ENCODE data around the gene TACO1. TPM values are rescaled to one million over a fixed set of nuclear protein-coding genes. Genes with fewer than 3 reads are reported as not detected.

TACO1 gene
- total RNA-seq (26.1 and 31.7 TPM in 2 replicates), polyA plus RNA-seq (23.9 and 24.7 TPM in 2 replicates), polyA minus RNA-seq (16.9 and 18.3 TPM in 2 replicates), Bru-seq, nascent RNA (percentile 61 among the genes with signal in this experiment), BruChase-seq, experiment 1, labeled RNA remaining after a 6-hour chase (percentile 73 among the genes with signal in this experiment), BruChase-seq, experiment 2, labeled RNA remaining after a 2-hour chase (percentile 68 among the genes with signal in this experiment)
- 29.0 and 29.4 TPM in 2 replicates for polyA plus RNA-seq (2011; cell fraction: cytosol; rRNA removed)
- polyA plus RNA-seq (2011; cell fraction: nucleus; rRNA removed): 16.2 and 18.8 TPM in 2 replicates
- polyA plus RNA-seq (2012): 28.9 and 34.0 TPM in 2 replicates
- polyA minus RNA-seq (2011; cell fraction: cytosol; rRNA and poly(A)+ RNA removed): 17.5 TPM
- 4.4 and 5.0 TPM in 2 replicates for polyA minus RNA-seq (2011; cell fraction: nucleus; rRNA and poly(A)+ RNA removed)
- long read RNA-seq, transcript TACO1-201 (5 exons, 1,469 nt): major isoform, 78 of 92 reads
- long read RNA-seq, partial matches to known transcripts: 7 of 92 reads
- long read RNA-seq, other reads (novel, unspliced or antisense): 6 of 92 reads

DNA sequence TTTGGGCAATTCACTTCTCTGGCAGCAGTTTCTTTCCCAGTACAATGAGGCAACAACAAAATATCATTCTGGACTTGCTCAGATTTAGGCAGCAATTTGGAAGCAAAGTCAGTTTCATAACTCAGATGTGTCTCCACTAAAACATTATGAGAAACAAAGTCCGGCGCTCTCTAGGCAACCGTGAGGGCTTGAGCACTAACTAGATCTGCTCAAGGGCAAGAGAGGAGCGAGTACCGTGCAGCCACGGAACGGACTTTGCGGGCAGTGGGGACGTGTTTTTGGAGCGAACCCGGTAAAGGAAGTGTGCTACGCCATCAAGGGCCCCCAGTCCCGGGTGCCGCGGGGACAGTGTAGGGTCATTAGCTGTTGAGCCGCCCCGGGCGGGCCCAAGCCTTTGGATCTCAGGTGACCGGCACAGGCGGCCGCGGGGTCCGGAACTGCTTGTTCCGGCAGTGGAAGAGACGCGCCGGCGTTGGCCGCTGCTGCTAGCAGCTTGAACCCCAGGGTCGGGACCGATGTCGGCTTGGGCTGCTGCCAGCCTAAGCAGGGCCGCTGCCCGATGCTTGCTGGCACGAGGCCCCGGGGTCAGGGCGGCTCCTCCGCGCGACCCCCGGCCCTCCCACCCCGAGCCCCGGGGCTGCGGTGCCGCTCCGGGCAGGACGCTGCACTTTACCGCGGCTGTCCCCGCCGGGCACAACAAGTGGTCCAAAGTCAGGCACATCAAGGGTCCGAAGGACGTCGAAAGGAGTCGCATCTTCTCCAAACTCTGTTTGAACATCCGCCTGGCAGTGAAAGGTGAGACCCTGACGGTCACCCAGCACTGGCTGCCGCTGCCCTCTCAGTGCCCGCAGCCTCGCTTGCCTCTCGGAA, at the start of gene TACO1:
Gene TACO1, plus strand, starts transcription at position 327 of the 870 bp plus-strand sequence. Its CDS starts 189 bp downstream, at position 516.
- dilution Hi-C loops (cut with MboI; ENCODE audit: extremely low pct_ligation_motif_present, low sequenced_read_pairs) (no loop called here), intact Hi-C loops (cut with micrococcal nuclease) (loop anchor here (1.0 to 2.0 kb wide), 2 partner anchors 20 to 176 kb away; no protein-coding TSS in a partner anchor)
- FAIRE-seq (peak; percentile 79), DNase-seq (ENCODE audit: low read depth, low spot score) (peak; percentile 77)
- Histone ChIP-seq H3K9me1 (replicated peaks; ENCODE audit: control insufficient read depth, extremely low read depth, insufficient read depth, low read length) (no peaks in the 10 kb centered on the region), H3K4me2 (ENCODE audit: insufficient read depth, low read length) (peak within 1 kb of the TSS; percentile 95), H3K27me3 (ENCODE audit: control insufficient read depth in 2 of 2, insufficient read depth in 2 of 2, low read length in 2 of 2) (no peaks in the 10 kb centered on the region), H3K4me3 (replicated peaks in 1 of 3; ENCODE audit: insufficient read depth in 1 of 3, low read depth in 1 of 3, low read length in 3 of 3) (peak within 1 kb of the TSS; percentile 73 to 97 (median 81)), H3K9ac (replicated peaks; ENCODE audit: extremely low read depth, insufficient read depth, low read length) (peak within 1 kb of the TSS; percentile 79), H3K36me3 (ENCODE audit: control insufficient read depth in 2 of 2, extremely low read depth in 1 of 2, insufficient read depth in 2 of 2, low read length in 2 of 2) (peaks cover 4 to 11% of the 10 kb centered on the region in 2 experiments), H3K9me3 (replicated peaks; ENCODE audit: control insufficient read depth, insufficient read depth, low read length) (no peaks in the 10 kb centered on the region), H4K20me1 (replicated peaks; ENCODE audit: control insufficient read depth, extremely low read depth, insufficient read depth, low read length) (no peaks in the 10 kb centered on the region), H2AFZ (ENCODE audit: low read depth, low read length) (peak within 1 kb of the TSS; percentile 83), H3K4me1 (ENCODE audit: control insufficient read depth, extremely low read depth, insufficient read depth, low read length) (peaks cover 25% of the 10 kb centered on the region), H3K27ac (ENCODE audit: insufficient read depth, low read depth, low read length) (peak within 1 kb of the TSS; percentile 33), H3K79me2 (ENCODE audit: control insufficient read depth, insufficient read depth, low read length) (peaks cover 8% of the 10 kb centered on the region)
- POLR2A ChIA-PET: interaction anchor here (1.3 kb wide), 1 partner anchor 74 kb away, joined by 3 read pairs; no protein-coding TSS in a partner anchor
- TF ChIP-seq JUN (IDR thresholded peaks at IDR 0.05; ENCODE audit: borderline replicate concordance, insufficient read depth, insufficient read length, low read depth) (no peak), EZH2 (IDR thresholded peaks at IDR 0.05; ENCODE audit: borderline replicate concordance, low read depth, low read length, severe bottlenecking) (no peak), MYC (IDR thresholded peaks at IDR 0.05; ENCODE audit: low read depth, low read length) (no peak), POLR2A (IDR thresholded peaks at IDR 0.05; ENCODE audit: low read depth, low read length) (peak; percentile 74), FOS (IDR thresholded peaks at IDR 0.05; ENCODE audit: borderline replicate concordance, insufficient read depth, low read length) (no peak), GATA2 (IDR thresholded peaks at IDR 0.05; ENCODE audit: insufficient read depth, insufficient read length, low read depth, low read length) (no peak), POLR2AphosphoS5 (IDR thresholded peaks at IDR 0.05; ENCODE audit: insufficient read depth, low read depth, low read length) (peak; percentile 95)
- TF ChIP-seq, protein P1, sequence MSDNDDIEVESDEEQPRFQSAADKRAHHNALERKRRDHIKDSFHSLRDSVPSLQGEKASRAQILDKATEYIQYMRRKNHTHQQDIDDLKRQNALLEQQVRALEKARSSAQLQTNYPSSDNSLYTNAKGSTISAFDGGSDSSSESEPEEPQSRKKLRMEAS (IDR thresholded peaks at IDR 0.05; ENCODE audit: insufficient read depth, insufficient read length): no peak
- TF ChIP-seq, protein P2, sequence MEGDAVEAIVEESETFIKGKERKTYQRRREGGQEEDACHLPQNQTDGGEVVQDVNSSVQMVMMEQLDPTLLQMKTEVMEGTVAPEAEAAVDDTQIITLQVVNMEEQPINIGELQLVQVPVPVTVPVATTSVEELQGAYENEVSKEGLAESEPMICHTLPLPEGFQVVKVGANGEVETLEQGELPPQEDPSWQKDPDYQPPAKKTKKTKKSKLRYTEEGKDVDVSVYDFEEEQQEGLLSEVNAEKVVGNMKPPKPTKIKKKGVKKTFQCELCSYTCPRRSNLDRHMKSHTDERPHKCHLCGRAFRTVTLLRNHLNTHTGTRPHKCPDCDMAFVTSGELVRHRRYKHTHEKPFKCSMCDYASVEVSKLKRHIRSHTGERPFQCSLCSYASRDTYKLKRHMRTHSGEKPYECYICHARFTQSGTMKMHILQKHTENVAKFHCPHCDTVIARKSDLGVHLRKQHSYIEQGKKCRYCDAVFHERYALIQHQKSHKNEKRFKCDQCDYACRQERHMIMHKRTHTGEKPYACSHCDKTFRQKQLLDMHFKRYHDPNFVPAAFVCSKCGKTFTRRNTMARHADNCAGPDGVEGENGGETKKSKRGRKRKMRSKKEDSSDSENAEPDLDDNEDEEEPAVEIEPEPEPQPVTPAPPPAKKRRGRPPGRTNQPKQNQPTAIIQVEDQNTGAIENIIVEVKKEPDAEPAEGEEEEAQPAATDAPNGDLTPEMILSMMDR (IDR thresholded peaks at IDR 0.05; ENCODE audit: extremely low read depth in 1 of 2, insufficient read depth in 1 of 2, low read depth in 1 of 2, low read length in 2 of 2): no peak
- CTCF ChIA-PET: interaction anchor here (3.1 to 4.2 kb wide), 2 partner anchors 12 to 175 kb away, joined by 28 to 29 read pairs; no protein-coding TSS in a partner anchor
- no TSS peak for BruUV-seq (replicated peaks)
